ENCODE data around the gene METTL14.

The METTL14 gene

DNA sequence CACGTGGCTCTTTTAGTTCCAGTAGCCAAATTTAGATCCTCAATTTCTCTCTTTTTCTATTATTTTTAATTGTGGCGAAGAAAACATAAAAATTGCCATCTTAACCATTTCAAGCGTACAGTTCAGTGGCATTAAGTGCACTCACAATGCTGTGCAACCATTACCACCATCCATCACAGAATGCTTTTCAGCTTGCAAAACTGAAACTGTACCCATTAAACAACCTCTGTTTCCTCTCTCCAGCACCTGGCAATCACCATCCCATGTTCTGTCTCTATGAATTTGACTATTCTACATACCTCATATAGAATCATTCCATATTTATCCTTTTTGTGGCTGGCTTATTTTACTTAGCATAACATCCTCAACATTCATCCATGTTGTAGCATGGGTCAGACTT lies 74.9 kb downstream of the METTL14 start:
- DNase-seq, result no peak

DNA sequence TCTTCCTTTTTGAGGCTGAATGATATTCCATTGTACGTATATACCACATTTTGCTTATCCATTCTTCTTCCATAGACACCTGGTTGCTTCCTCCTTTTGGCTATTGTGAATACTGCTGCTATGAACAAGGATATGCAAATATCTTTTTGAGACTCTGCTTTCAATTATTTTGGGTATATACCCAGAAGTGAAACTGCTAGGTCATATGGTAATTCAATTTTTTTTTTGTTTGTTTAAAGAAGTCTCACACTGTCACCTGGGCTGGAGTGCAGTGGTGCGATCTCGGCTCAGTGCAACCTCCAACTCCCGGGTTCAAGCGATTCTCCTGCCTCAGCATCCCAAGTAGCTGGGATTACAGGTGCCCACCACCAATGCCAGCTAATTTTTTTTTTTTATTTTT lies 75.3 kb downstream of the METTL14 start:
- no peak for DNase-seq

DNA sequence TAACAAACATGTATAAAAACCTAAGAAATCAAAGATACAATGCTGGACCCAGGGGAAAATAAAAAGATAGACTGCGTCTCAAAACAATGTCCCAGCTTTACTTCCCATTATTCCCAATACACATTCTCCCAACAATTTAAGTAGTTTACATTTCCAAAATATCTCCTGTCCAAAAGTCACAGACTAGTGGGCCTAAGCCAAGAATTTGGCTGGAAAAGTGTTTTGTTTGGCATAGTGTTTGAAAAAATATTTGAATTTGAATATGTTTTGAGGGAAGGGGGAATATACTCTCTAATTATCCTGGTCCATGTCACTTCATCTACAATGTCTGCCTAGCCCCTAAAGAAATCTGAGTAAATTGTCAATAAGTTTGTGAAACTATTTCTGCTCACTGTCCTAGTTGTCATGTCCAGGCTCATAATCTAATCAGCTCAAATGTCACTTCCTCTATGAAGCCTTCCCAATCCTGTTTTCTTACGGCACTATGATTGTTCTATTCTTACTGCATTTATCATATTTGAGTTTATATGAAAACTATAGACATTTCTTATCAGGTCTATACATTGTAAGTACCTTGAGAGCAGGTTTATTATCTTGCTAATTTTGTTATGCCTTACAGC lies 76.3 kb downstream of the METTL14 start:
- no peak for DNase-seq

DNA sequence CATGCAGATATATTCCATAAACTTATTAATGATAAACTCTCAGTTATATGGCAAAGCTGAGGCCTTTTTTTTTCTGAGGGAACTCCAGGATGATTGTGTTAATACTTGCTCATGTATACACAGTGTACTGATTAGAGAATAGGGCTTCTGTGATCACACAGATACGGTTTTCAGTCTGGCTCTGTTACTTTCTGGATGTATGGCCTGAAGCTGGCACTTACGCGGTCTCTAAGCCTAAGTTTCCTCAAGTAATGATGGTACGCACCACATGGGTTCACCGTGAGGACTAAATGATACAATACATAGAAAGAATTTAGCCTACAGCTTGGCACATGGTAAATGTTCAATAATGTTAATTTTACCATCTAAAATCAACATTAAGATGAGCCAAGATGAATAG lies 77.0 kb downstream of the METTL14 start:
- DNase-seq, result no peak

DNA sequence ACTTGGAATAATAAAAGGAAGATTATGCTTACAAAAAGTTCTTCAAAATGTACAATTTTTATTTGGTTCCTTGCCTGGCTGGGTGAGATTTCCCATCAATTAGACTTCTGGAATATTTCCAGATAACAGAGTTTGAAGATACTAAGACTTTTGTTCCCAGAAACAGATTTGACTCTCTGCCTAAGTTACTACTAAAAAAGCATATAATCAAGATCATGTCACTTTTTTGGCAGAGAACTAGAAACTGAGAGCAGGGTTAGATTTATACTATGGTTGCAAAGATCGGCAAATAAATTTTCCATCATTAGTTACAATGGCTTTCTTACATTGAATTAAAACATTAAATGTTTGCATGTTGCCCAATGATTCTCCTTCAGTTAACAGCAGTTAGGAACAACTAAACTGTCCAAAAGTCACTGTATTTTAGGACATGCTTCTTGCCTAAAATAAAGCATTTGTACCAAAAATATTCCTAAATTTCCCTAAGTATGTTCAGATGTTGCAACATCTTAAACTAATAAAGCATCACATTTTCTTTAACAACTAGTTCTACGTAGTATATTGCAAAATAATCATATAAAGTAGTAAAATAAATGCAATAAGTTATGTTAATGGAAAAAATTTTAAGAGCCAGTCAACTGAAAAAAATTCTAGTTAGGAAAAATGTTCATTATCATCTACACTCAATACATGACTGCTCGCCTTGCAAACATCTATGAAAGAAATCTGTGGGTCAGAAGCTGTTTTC lies 77.7 kb downstream of the METTL14 start:
- no peak for DNase-seq

Data from NCI-H748 treated with DMSO at 0.1 percent for 48 hours (cell line).